ENCODE measurements around the gene ARIH2.

The ARIH2 gene

DNA sequence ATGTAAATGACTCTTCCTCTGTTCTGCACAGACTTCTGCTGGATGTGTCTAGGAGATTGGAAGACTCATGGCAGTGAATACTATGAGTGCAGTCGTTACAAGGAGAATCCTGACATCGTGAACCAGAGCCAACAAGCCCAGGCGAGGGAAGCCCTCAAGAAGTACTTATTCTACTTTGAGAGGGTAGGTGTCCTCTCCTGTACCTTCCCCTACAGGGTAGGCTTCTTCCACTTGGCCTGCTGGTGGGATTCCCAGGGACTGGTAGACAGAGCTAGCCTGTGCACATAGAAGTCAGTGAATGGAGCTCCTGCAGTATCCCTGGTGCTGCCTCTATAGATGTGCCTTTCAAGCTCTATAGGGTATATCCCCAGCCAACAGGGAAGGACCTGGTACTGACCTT, 60.8 kb downstream of the ARIH2 start:
- no peaks in the 10 kb centered on the region for H3K9me3 ChIP-seq (ENCODE audit: control insufficient read depth in 1 of 2, low read length in 2 of 2)
- H3K27me3 ChIP-seq (ENCODE audit: low read depth, low read length) = no peaks in the 10 kb centered on the region
- no peak overlapping the region for H3K4me3 ChIP-seq (ENCODE audit: low read depth in 1 of 2, low read length in 2 of 2)
- H3K4me1 ChIP-seq (ENCODE audit: control insufficient read depth in 1 of 2, insufficient read depth in 2 of 2, low read length in 2 of 2) = no peaks in the 10 kb centered on the region
- no peak overlapping the region for H3K27ac ChIP-seq (ENCODE audit: low read length)
- H3K36me3 ChIP-seq (ENCODE audit: control insufficient read depth in 1 of 2, insufficient read depth in 2 of 2, low read length in 2 of 2) = peaks cover 69 to 89% of the 10 kb centered on the region in 2 donors

DNA sequence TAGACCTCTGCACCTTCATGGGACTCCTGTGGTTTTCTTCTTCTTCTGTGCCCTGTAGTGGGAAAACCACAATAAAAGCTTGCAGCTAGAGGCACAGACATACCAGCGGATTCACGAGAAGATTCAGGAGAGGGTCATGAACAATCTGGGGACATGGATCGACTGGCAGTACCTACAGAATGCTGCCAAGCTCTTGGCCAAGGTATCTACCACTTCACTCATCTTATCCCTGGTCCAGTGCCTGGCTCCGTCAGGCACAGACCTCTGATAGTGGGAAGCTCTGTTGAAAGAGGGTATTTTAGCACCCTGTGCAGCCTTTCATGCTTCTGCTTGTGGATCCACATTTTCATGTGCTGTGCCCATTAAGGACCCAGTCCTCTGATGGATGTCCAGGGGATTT, 61.7 kb downstream of the ARIH2 start:
- Histone ChIP-seq H3K36me3 (ENCODE audit: control insufficient read depth in 1 of 2, insufficient read depth in 2 of 2, low read length in 2 of 2) (peaks cover 64 to 87% of the 10 kb centered on the region in 2 donors), H3K4me3 (ENCODE audit: low read depth in 1 of 2, low read length in 2 of 2) (no peak overlapping the region)

DNA sequence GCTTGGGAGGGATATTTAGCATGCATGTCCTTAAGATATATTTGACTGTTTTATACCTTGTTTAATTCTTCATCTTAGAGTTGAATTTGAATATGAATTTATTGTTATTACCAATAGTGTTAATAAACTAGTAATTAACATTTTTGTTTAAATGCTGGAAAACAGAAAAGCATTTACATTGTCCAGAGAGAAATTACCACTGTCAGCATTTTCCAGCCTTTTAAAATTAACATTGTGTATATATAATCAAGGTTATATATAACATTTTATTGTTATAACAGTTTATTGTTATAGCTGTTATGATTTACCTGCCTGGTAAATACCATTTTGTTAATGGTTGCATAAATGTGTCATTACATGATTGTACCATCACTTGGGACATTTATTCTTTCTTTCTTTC, 63.4 kb downstream of the ARIH2 start:
- H3K27ac ChIP-seq (ENCODE audit: low read length) = no peak overlapping the region
- no peaks in the 10 kb centered on the region for H3K27me3 ChIP-seq (ENCODE audit: low read depth, low read length)
- no peak overlapping the region for H3K4me3 ChIP-seq (ENCODE audit: low read depth in 1 of 2, low read length in 2 of 2)
- H3K9me3 ChIP-seq (ENCODE audit: control insufficient read depth in 1 of 2, low read length in 2 of 2) = no peaks in the 10 kb centered on the region
- no peaks in the 10 kb centered on the region for H3K4me1 ChIP-seq (ENCODE audit: control insufficient read depth in 1 of 2, insufficient read depth in 2 of 2, low read length in 2 of 2)
- peaks cover 68 to 75% of the 10 kb centered on the region in 2 donors for H3K36me3 ChIP-seq (ENCODE audit: control insufficient read depth in 1 of 2, insufficient read depth in 2 of 2, low read length in 2 of 2)

More for the DNA sequence above, 61.7 kb downstream of the ARIH2 start:
- Histone ChIP-seq H3K27me3 (ENCODE audit: low read depth, low read length) (no peaks in the 10 kb centered on the region), H3K9me3 (ENCODE audit: control insufficient read depth in 1 of 2, low read length in 2 of 2) (no peaks in the 10 kb centered on the region), H3K4me1 (ENCODE audit: control insufficient read depth in 1 of 2, insufficient read depth in 2 of 2, low read length in 2 of 2) (no peaks in the 10 kb centered on the region), H3K27ac (ENCODE audit: low read length) (no peak overlapping the region)

DNA sequence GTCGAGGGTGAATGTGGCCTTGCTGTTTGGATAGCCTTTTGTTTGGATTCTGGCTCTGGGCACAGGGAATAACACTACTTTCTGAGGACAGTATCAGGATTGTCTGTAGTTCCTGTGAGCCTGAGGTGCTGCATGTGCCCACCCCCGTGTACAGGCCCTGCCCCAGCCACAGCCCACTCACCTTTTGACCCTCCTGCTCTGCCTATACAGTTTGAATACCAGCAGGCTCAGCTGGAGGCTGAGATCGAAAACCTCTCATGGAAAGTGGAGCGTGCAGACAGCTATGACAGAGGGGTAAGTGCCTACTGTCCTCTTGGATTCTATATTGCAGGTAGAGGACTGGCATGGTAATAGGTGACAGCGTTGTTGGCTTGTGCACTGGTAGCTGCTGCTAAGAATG, 64.0 kb downstream of the ARIH2 start:
- Histone ChIP-seq H3K36me3 (ENCODE audit: control insufficient read depth in 1 of 2, insufficient read depth in 2 of 2, low read length in 2 of 2) (peaks cover 66 to 68% of the 10 kb centered on the region in 2 donors), H3K9me3 (ENCODE audit: control insufficient read depth in 1 of 2, low read length in 2 of 2) (no peaks in the 10 kb centered on the region), H3K4me3 (ENCODE audit: low read depth in 1 of 2, low read length in 2 of 2) (no peak overlapping the region), H3K27me3 (ENCODE audit: low read depth, low read length) (no peaks in the 10 kb centered on the region), H3K27ac (ENCODE audit: low read length) (no peak overlapping the region), H3K4me1 (ENCODE audit: control insufficient read depth in 1 of 2, insufficient read depth in 2 of 2, low read length in 2 of 2) (no peaks in the 10 kb centered on the region)

DNA sequence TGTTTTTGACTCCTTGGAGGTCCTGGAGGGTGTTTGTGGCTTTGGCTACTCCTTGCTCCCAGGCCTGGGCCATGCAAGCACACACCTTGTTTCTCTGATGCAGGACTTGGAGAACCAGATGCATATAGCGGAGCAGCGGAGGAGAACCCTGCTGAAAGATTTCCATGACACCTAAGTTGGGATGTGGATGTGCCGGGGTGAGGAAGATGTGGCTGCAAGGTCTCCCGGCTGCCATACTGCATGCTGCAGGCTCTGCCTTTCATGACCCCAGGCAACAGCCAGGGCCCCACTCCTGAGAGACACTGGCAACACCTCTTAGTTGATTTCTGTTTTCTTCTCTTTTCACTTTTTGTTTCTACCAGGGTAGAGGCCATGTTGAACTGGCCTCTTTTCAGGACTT, 64.5 kb downstream of the ARIH2 start:
- no peaks in the 10 kb centered on the region for H3K27me3 ChIP-seq (ENCODE audit: low read depth, low read length)
- no peak overlapping the region for H3K27ac ChIP-seq (ENCODE audit: low read length)
- H3K4me1 ChIP-seq (ENCODE audit: control insufficient read depth in 1 of 2, insufficient read depth in 2 of 2, low read length in 2 of 2) = no peaks in the 10 kb centered on the region
- peaks cover 62 to 64% of the 10 kb centered on the region in 2 donors for H3K36me3 ChIP-seq (ENCODE audit: control insufficient read depth in 1 of 2, insufficient read depth in 2 of 2, low read length in 2 of 2)
- no peak overlapping the region for H3K4me3 ChIP-seq (ENCODE audit: low read depth in 1 of 2, low read length in 2 of 2)
- H3K9me3 ChIP-seq (ENCODE audit: control insufficient read depth in 1 of 2, low read length in 2 of 2) = no peaks in the 10 kb centered on the region

DNA sequence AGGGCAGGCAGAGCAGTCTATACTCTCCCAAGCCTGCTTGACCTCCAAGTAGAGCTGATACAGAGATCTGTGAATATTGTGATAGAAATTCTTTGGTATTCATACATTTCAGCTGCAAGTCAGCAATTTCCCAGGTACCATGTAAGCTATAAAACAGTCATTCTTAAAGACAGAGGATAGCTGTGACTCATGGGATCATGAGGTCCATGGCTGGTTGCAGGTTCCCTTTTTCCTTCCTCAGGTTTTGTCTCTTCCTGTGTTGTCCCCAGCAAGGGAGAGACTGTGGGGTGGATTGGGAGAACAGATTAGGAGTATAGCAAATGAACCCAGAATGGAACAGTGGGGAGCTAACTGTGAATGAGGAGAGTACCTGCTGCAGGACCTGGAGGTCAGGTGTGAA, 66.0 kb downstream of the ARIH2 start:
- no peak overlapping the region for H3K27ac ChIP-seq (ENCODE audit: low read length)
- H3K4me3 ChIP-seq (ENCODE audit: low read depth in 1 of 2, low read length in 2 of 2) = no peak overlapping the region
- peaks cover 5 to 7% of the 10 kb centered on the region in 2 donors for H3K4me1 ChIP-seq (ENCODE audit: control insufficient read depth in 1 of 2, insufficient read depth in 2 of 2, low read length in 2 of 2)
- peaks cover 53 to 55% of the 10 kb centered on the region in 2 donors for H3K36me3 ChIP-seq (ENCODE audit: control insufficient read depth in 1 of 2, insufficient read depth in 2 of 2, low read length in 2 of 2)
- H3K27me3 ChIP-seq (ENCODE audit: low read depth, low read length) = no peaks in the 10 kb centered on the region
- H3K9me3 ChIP-seq (ENCODE audit: control insufficient read depth in 1 of 2, low read length in 2 of 2) = no peaks in the 10 kb centered on the region

DNA sequence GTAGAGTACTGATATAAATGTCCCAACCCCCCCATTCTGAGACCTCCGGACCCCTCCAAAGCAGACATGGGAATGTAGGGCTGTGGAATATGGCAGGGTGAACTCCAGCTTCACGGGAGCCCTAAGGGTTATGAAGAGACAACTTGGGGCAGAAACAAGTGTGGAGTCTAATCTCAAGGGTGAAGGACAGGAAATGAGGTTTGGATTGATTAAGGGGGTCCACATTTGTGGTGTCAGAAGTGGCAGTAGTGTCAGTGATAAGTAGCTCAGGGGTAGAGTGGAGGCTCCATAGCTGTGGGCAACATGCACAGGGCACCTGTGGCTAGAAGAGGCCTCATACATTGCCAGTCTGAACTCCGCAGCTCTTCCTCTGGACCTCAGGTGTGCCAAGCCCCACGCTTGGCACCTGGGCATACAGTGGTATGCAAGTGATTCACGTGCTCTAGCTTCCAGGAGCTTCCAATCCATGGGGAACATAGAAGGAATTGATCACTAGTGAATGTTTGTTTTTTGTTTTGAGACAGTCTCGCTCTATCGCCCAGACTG, 67.3 kb downstream of the ARIH2 start:
- Histone ChIP-seq H3K4me1 (ENCODE audit: control insufficient read depth in 1 of 2, insufficient read depth in 2 of 2, low read length in 2 of 2) (peaks cover 5 to 9% of the 10 kb centered on the region in 2 donors), H3K9me3 (ENCODE audit: control insufficient read depth in 1 of 2, low read length in 2 of 2) (no peaks in the 10 kb centered on the region), H3K36me3 (ENCODE audit: control insufficient read depth in 1 of 2, insufficient read depth in 2 of 2, low read length in 2 of 2) (peaks cover 43 to 45% of the 10 kb centered on the region in 2 donors), H3K27ac (ENCODE audit: low read length) (no peak overlapping the region), H3K27me3 (ENCODE audit: low read depth, low read length) (no peaks in the 10 kb centered on the region), H3K4me3 (ENCODE audit: low read depth in 1 of 2, low read length in 2 of 2) (no peak overlapping the region)

DNA sequence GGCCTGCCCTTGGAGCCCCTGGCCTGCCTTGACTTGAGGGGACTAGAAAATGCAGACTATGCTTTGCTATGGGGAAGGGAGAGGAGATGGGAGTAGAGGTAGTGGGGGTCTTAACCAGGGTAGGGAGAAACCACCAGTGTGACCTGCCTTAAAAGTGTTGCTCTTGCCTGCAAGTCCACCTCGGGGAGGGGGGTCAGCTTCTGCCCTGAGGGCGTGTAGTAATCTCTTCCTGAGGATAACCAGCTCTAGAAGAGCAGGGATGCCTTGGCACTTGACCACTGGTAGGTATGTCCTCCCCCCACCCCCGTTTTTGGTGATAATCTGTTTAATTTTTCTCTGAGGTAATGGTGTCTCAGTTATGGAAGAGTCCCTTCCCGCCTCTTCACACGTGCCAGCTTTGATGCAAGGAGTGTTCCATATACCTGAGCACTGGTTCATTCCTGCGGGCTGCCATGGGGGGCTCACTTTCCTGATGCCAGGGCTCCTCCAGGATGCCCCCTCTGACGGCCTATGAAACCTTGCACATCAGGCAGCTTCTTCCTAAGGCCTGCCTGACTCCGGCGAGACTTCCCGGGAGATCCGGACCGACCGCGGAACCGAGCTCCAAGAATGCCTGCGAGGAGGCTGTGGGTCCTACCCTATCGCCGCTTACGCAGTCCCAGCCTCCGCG, 70.6 kb downstream of the ARIH2 start:
- Histone ChIP-seq H3K9me3 (ENCODE audit: control insufficient read depth in 1 of 2, low read length in 2 of 2) (no peaks in the 10 kb centered on the region), H3K27ac (ENCODE audit: low read length) (peak overlapping the region; percentile 96), H3K4me1 (ENCODE audit: control insufficient read depth in 1 of 2, insufficient read depth in 2 of 2, low read length in 2 of 2) (peaks cover 15 to 23% of the 10 kb centered on the region in 2 donors), H3K27me3 (ENCODE audit: low read depth, low read length) (no peaks in the 10 kb centered on the region), H3K36me3 (ENCODE audit: control insufficient read depth in 1 of 2, insufficient read depth in 2 of 2, low read length in 2 of 2) (peaks cover 15 to 17% of the 10 kb centered on the region in 2 donors), H3K4me3 (ENCODE audit: low read depth in 1 of 2, low read length in 2 of 2) (peak overlapping the region; percentile 73 to 97)

DNA sequence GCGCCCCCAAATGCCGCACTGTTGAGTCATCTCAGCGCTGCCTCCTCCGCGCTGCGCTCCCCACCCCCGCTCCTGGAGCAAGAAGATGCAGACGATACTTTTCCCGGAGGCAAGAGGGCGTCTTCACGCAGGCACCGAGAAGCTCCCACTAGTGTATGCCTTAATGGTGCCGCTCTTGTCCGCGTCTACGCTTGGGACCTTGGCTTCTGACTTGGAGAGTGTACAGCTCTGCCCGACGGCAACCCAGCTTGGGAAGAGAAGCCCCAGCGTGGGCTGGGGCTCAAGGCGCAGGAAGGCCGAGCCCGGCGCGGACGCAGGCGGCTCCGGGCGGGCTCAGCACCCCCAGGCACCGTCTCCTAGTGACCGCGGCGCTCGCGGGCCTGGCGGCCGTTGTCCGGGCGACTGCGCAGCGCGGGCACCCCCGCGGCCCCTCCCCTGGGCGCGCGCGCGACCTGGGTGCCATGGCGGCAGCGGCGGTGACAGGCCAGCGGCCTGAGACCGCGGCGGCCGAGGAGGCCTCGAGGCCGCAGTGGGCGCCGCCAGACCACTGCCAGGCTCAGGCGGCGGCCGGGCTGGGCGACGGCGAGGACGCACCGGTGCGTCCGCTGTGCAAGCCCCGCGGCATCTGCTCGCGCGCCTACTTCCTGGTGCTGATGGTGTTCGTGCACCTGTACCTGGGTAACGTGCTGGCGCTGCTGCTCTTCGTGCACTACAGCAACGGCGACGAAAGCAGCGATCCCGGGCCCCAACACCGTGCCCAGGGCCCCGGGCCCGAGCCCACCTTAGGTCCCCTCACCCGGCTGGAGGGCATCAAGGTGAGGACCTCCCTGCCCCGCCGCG, 71.4 kb downstream of the ARIH2 start, which contains the start of gene P4HTM:
Gene P4HTM (plus strand): TSS at position 446 of the 840 bp plus-strand sequence. CDS start 16 bp downstream, at position 462.
- Histone ChIP-seq H3K36me3 (ENCODE audit: control insufficient read depth in 1 of 2, insufficient read depth in 2 of 2, low read length in 2 of 2) (peaks cover 11 to 12% of the 10 kb centered on the region in 2 donors), H3K27ac (ENCODE audit: low read length) (peak within 1 kb of the TSS; percentile 96), H3K4me3 (ENCODE audit: low read depth in 1 of 2, low read length in 2 of 2) (peak within 1 kb of the TSS; percentile 89 to 97), H3K4me1 (ENCODE audit: control insufficient read depth in 1 of 2, insufficient read depth in 2 of 2, low read length in 2 of 2) (peaks cover 15 to 23% of the 10 kb centered on the region in 2 donors), H3K9me3 (ENCODE audit: control insufficient read depth in 1 of 2, low read length in 2 of 2) (no peaks in the 10 kb centered on the region), H3K27me3 (ENCODE audit: low read depth, low read length) (no peaks in the 10 kb centered on the region)

DNA sequence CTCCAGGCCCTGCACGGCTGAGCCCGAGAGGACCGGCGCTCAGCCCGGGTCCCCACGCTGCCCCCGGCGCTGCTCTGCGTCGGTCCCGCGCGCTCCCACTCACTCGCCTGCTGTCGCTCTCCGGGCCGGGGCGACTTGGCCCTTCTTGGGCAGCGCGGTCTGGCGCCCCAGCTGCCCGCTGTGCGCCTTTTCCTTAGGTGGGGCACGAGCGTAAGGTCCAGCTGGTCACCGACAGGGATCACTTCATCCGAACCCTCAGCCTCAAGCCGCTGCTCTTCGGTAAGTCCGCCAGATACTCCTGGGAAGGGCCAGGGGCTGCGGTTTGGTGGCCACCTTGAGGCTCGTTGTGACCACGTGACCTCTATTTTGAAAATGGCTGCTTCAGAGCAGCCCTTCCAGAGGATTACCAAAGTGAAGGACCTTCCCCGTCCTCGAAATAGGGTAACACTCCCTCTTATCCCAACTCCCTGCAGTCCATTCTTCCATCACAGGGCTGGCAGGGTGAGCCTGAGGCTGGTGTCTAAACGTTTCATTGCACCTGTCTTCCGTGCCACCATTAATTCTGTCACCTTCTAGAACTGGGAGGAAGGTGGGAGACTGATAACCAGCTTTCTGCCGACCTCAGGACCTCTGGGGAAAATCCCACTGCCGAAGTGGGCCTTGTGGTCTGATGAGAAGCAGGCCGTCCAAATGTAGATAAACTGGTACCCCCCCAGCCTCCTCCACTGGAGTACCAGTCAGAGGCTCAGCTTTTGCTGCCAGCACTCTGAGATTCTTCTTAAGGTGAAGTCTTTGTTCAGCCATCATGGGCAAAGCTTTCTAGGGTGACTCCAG, 72.2 kb downstream of the ARIH2 start:
- H3K36me3 ChIP-seq (ENCODE audit: control insufficient read depth in 1 of 2, insufficient read depth in 2 of 2, low read length in 2 of 2) = peaks cover 9 to 10% of the 10 kb centered on the region in 2 donors
- H3K27ac ChIP-seq (ENCODE audit: low read length) = peak overlapping the region; percentile 53
- H3K4me3 ChIP-seq (ENCODE audit: low read depth in 1 of 2, low read length in 2 of 2) = peak overlapping the region; percentile 89 to 97
- no peaks in the 10 kb centered on the region for H3K27me3 ChIP-seq (ENCODE audit: low read depth, low read length)
- H3K9me3 ChIP-seq (ENCODE audit: control insufficient read depth in 1 of 2, low read length in 2 of 2) = no peaks in the 10 kb centered on the region
- H3K4me1 ChIP-seq (ENCODE audit: control insufficient read depth in 1 of 2, insufficient read depth in 2 of 2, low read length in 2 of 2) = peaks cover 15 to 23% of the 10 kb centered on the region in 2 donors
